GM12875 (cell line): ENCODE results near the gene BAHD1.
A peak's percentile ranks its signal among the peaks of the same experiment; 100 is the strongest.

Source experiments
- H3K4me3 ChIP-seq: one replicate; pipeline ENCODE4 v1.5.1; 2011; ENCODE audit warnings: low read depth, low read length, control low read depth
- TF ChIP-seq, protein P1 (sequence below): IDR thresholded peaks from 2 replicates; pipeline ENCODE4 v1.5.1; 2011; ENCODE audit warnings: low read depth, mild to moderate bottlenecking, control low read depth, inconsistent platforms, low read length, moderate library complexity, borderline replicate concordance; ENCODE audit not compliant: insufficient read depth

Gene BAHD1

GRCh38 chr15:40441565-40442531, 1.1 kb downstream of the BAHD1 start:
- peak overlapping the region; percentile 52 for H3K4me3 ChIP-seq
- TF ChIP-seq, protein P1, sequence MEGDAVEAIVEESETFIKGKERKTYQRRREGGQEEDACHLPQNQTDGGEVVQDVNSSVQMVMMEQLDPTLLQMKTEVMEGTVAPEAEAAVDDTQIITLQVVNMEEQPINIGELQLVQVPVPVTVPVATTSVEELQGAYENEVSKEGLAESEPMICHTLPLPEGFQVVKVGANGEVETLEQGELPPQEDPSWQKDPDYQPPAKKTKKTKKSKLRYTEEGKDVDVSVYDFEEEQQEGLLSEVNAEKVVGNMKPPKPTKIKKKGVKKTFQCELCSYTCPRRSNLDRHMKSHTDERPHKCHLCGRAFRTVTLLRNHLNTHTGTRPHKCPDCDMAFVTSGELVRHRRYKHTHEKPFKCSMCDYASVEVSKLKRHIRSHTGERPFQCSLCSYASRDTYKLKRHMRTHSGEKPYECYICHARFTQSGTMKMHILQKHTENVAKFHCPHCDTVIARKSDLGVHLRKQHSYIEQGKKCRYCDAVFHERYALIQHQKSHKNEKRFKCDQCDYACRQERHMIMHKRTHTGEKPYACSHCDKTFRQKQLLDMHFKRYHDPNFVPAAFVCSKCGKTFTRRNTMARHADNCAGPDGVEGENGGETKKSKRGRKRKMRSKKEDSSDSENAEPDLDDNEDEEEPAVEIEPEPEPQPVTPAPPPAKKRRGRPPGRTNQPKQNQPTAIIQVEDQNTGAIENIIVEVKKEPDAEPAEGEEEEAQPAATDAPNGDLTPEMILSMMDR: peak; percentile 19; the same call in 1 of the 2 replicates

GRCh38 chr15:40443255-40443654, 2.5 kb downstream of the BAHD1 start:
- TF ChIP-seq, protein P1: no peak
- H3K4me3 ChIP-seq: no peak overlapping the region

- TF ChIP-seq, protein P1: no peak
- no peak overlapping the region for H3K4me3 ChIP-seq
Observed at GRCh38 chr15:40443846-40444245, 3.1 kb downstream of the BAHD1 start.

- no peak overlapping the region for H3K4me3 ChIP-seq
- TF ChIP-seq, protein P1: no peak
Observed at GRCh38 chr15:40444736-40445135, 4.0 kb downstream of the BAHD1 start.

GRCh38 chr15:40445421-40445922, 4.7 kb downstream of the BAHD1 start:
- H3K4me3 ChIP-seq: no peak overlapping the region

GRCh38 chr15:40446144-40446543, 5.4 kb downstream of the BAHD1 start:
- no peak overlapping the region for H3K4me3 ChIP-seq
- TF ChIP-seq, protein P1: no peak

More at GRCh38 chr15:40445421-40445922, 4.7 kb downstream of the BAHD1 start:
- TF ChIP-seq, protein P1: no peak
